HepG2 (cell line): ENCODE results near the gene RTP3. TPM values are rescaled to one million over a fixed set of nuclear protein-coding genes. Genes with fewer than 3 reads are reported as not detected.

Experiments
- ATAC-seq: fragments of 200-7000 bp; cut with Tn5 transposase; 3 replicates; pipeline ENCODE4 v1.9.1; 2020; ENCODE audit warnings: mild to moderate bottlenecking, moderate library complexity
- BruUV-seq: library from RNA; stranded (reverse); fragments of 400-500 nt; replicated peaks from 2 replicates; lab custom pipeline; 2021; lab: Mats Ljungman, UMichigan
- CTCF ChIA-PET: fragments of 300-600 bp; formaldehyde crosslinking; extraction: SDS; loops from one replicate; lab custom pipeline; 2021; ENCODE audit warnings: low total read pairs, inconsistent platforms, low intra/inter-chr PET ratio; lab: Yijun Ruan, JAX
- POLR2A ChIA-PET: fragments of 350-600 bp; sonication (Branson Sonifier 250); formaldehyde crosslinking; loops from one replicate; lab custom pipeline; 2020; ENCODE audit warnings: antibody characterized with exemption, inconsistent platforms; lab: Yijun Ruan, JAX
- DNase-seq: peaks from one replicate; pipeline ENCODE4 v3.0.0-alpha.2; 2015; ENCODE audit warnings: low spot score
- FAIRE-seq: peaks from 3 replicates; lab custom pipeline; 2011; peaks lifted over from hg19 to GRCh38; lab: Jason Lieb, UNC
- H2AFZ ChIP-seq: one replicate; pipeline ENCODE4 v1.6.1; 2011; ENCODE audit warnings: low read length, inconsistent platforms
- H3K27ac ChIP-seq: fragments of 300-600 bp; 3 replicates; pipeline ENCODE4 v1.8.0; 2011; ENCODE audit warnings: mixed run types, mild to moderate bottlenecking, mixed read lengths, low read length, inconsistent platforms; ENCODE audit not compliant: insufficient read depth; ENCODE audit errors: extremely low read length
- H3K27me3 ChIP-seq, 2 experiments: fragments of 200-600 bp in 1 of 2; 2 replicates in 1 of 2; 3 replicates in 1 of 2; pipeline versions ENCODE4 v1.6.0 to v1.8.0; 2011; ENCODE audit warnings: low read length in 2 of 2, mild to moderate bottlenecking in 2 of 2, moderate library complexity in 2 of 2, inconsistent platforms in 1 of 2; ENCODE audit not compliant: insufficient read depth in 2 of 2, control insufficient read depth in 1 of 2
- H3K36me3 ChIP-seq, 2 experiments: fragments of 200-600 bp in 1 of 2; replicated peaks in 1 of 2; 2 replicates in 1 of 2; 3 replicates in 1 of 2; pipeline versions ENCODE4 v1.5.1 to v1.8.0; 2011; ENCODE audit warnings: low read length in 2 of 2, inconsistent platforms in 1 of 2; ENCODE audit not compliant: insufficient read depth in 2 of 2, control insufficient read depth in 1 of 2
- H3K4me1 ChIP-seq: 2 replicates; pipeline ENCODE4 v1.5.1; 2012; ENCODE audit warnings: low read length, inconsistent platforms; ENCODE audit not compliant: insufficient read depth
- H3K4me2 ChIP-seq: 2 replicates; pipeline ENCODE4 v1.6.0; 2011; ENCODE audit warnings: low read depth, low read length, inconsistent platforms
- H3K4me3 ChIP-seq, 3 experiments: fragments of 200-600 bp in 1 of 3; sonication (generic), shearing (Covaris generic) in 1 of 3; replicated peaks in 1 of 3; 2 replicates each; pipeline ENCODE4 v1.5.1; 2011 to 2016; ENCODE audit warnings: low read length in 3 of 3, inconsistent platforms in 2 of 3, low read depth in 2 of 3, mild to moderate bottlenecking in 2 of 3, control low read depth in 1 of 3, mixed read lengths in 1 of 3; ENCODE audit not compliant: insufficient read depth in 1 of 3
- H3K79me2 ChIP-seq: one replicate; pipeline ENCODE4 v1.6.1; 2011; ENCODE audit warnings: low read length, inconsistent platforms; ENCODE audit not compliant: insufficient read depth
- H3K9ac ChIP-seq: 2 replicates; pipeline ENCODE4 v1.6.0; 2011; ENCODE audit warnings: mild to moderate bottlenecking, low read depth, low read length, inconsistent platforms; ENCODE audit not compliant: insufficient read depth
- H3K9me3 ChIP-seq: 2 replicates; pipeline ENCODE4 v1.5.1; 2012; ENCODE audit warnings: mild to moderate bottlenecking, low read length
- H4K20me1 ChIP-seq: 2 replicates; pipeline ENCODE4 v1.6.0; 2011; ENCODE audit warnings: inconsistent platforms, mild to moderate bottlenecking, low read length, moderate library complexity; ENCODE audit not compliant: insufficient read depth
- CBX1 ChIP-seq: IDR thresholded peaks from one replicate; pipeline ENCODE4 v1.6.1; 2016; ENCODE audit warnings: antibody characterized with exemption, low read depth
- GATAD1 ChIP-seq: IDR thresholded peaks from 2 replicates; pipeline ENCODE4 v1.6.1; 2016; ENCODE audit warnings: missing genetic modification reagents, missing compliant biosample characterization
- HDAC1 ChIP-seq: sonication (generic); formaldehyde crosslinking; IDR thresholded peaks from 2 replicates; pipeline ENCODE4 v1.5.1; 2020; ENCODE audit warnings: mild to moderate bottlenecking, missing genetic modification reagents
- HMG20B ChIP-seq: conservative IDR thresholded peaks from 2 replicates; pipeline ENCODE4 v1.6.1; 2016; ENCODE audit warnings: missing genetic modification reagents, missing compliant biosample characterization
- KDM2A ChIP-seq: sonication (generic); formaldehyde crosslinking; IDR thresholded peaks from 2 replicates; pipeline ENCODE4 v1.4.0; 2020; ENCODE audit warnings: low read depth, missing genetic modification reagents, borderline replicate concordance
- NR1H2 ChIP-seq: sonication (generic); formaldehyde crosslinking; IDR thresholded peaks from 2 replicates; pipeline ENCODE4 v1.8.1; 2022; ENCODE audit warnings: low read depth, missing genetic modification reagents, borderline replicate concordance
- WIZ ChIP-seq: sonication (generic); formaldehyde crosslinking; IDR thresholded peaks from 2 replicates; pipeline ENCODE4 v1.5.1; 2020; ENCODE audit warnings: mild to moderate bottlenecking, missing genetic modification reagents
- ZNF563 ChIP-seq: sonication (generic); formaldehyde crosslinking; IDR thresholded peaks from 2 replicates; pipeline ENCODE4 v1.8.0; 2022; ENCODE audit warnings: mild to moderate bottlenecking, moderate library complexity, missing genetic modification reagents
- ZNF761 ChIP-seq: sonication (generic); formaldehyde crosslinking; conservative IDR thresholded peaks from 2 replicates; pipeline ENCODE4 v1.4.0; 2020; ENCODE audit warnings: mild to moderate bottlenecking, missing genetic modification reagents
- WGBS: methylation state at CpG from one replicate; pipeline ENCODE4 v1.1.6; 2017; ENCODE audit warnings: low lambda C conversion rate; 5-methylcytosine and 5-hydroxymethylcytosine counted together
- in situ Hi-C: cut with HindIII; loops from 2 replicates; pipeline ENCODE4 v1.10.0; 2017; ENCODE audit warnings: low pct_unique_long_range_greater_than_20kb; ENCODE audit not compliant: extremely low pct_ligation_motif_present
- intact Hi-C: fragments of 100-400 bp; cut with micrococcal nuclease; formaldehyde crosslinking; loops from one replicate; pipeline ENCODE4 v1.10.0; 2022; ENCODE audit not compliant: unreplicated experiment
- polyA plus RNA-seq, 8 experiments: library from polyadenylated mRNA; depleted of rRNA in 3 of 8; stranded (reverse) in 7 of 8; unstranded in 1 of 8; fragments of >200 nt; fragmentation: Illumina TruSeq in 4 of 8; extraction: Trizol in 4 of 8; gene quantifications; 2 replicates each; pipeline versions ENCODE4 v1.2.1 to v1.2.3, GENCODE V29; 2011 to 2016; ENCODE audit warnings: low read depth in 4 of 8, missing spikeins in 1 of 8, mixed read lengths in 1 of 8; ENCODE audit not compliant: insufficient read depth in 1 of 8
- total RNA-seq, 5 experiments: library from RNA; depleted of rRNA; stranded (reverse); fragments of >200 nt; fragmentation: Illumina TruSeq; extraction: Trizol; gene quantifications; 2 replicates each; pipeline ENCODE4 v1.2.3, GENCODE V29; 2016; ENCODE audit warnings: low read depth in 1 of 5

The RTP3 gene
- total and polyA plus RNA-seq, 2 of the 13 experiments (the other 11 are each of a cell fraction or from before 2014, with no cell fraction given), result 0.09 TPM; not detected in 1

DNA sequence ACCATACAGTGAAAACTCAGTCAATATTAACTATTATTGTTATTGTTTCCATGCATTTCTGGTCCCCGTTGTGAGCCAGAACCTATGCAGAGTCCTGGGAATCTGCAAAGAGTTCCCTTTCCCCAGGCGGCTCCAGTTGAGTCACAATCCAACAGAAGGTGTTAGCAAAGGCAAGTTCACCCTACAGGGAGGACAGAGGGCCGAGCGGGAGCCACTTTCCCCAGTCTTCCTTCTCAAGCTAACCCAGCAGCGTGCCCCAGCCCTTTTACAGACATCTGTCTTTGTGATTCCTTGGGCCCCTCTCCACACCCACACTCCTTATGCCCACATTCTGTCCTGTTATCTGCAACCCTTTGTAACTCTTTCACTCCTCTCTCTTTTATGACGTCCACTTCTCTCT, 20.0 kb upstream of the RTP3 start:
- no peaks in the 10 kb centered on the region for H3K9me3 ChIP-seq
- no peaks in the 10 kb centered on the region for H3K79me2 ChIP-seq
- peaks cover 0 to 7% of the 10 kb centered on the region in 2 experiments; a peak in 1 of 5 replicates for H3K27me3 ChIP-seq
- POLR2A ChIA-PET, result no interaction called here
- intact Hi-C loops, result no loop called here
- no peak overlapping the region for H3K27ac ChIP-seq
- H3K4me3 ChIP-seq, result no peak overlapping the region
- ATAC-seq, result no peak
- no peak for DNase-seq
- no peak overlapping the region for H2AFZ ChIP-seq
- no peaks in the 10 kb centered on the region for H4K20me1 ChIP-seq
- CTCF ChIA-PET, result no interaction called here
- H3K4me1 ChIP-seq, result no peaks in the 10 kb centered on the region
- in situ Hi-C loops, result no loop called here
- no TSS peak for BruUV-seq
- no peak overlapping the region for H3K9ac ChIP-seq
- TF ChIP-seq CBX1, result no peak
- TF ChIP-seq GATAD1 (CRISPR knock-in tag), result no peak
- TF ChIP-seq NR1H2, result no peak
- TF ChIP-seq ZNF563, result no peak
- 14% methylated on average over 6 of the region's 6 CpGs for WGBS
- no peak overlapping the region for H3K4me2 ChIP-seq
- H3K36me3 ChIP-seq, result no peaks in the 10 kb centered on the region
- no peak for FAIRE-seq

GRCh38 chr3:46478341-46478740, 19.4 kb upstream of the RTP3 start:
- in situ Hi-C loops, result no loop called here

More at GRCh38 chr3:46478341-46478740, 19.4 kb upstream of the RTP3 start:
- CTCF ChIA-PET, result no interaction called here
- no peaks in the 10 kb centered on the region for H3K36me3 ChIP-seq
- H3K27me3 ChIP-seq, result peaks cover 0 to 3% of the 10 kb centered on the region in 2 experiments; a peak in 1 of 5 replicates
- H3K4me3 ChIP-seq, result no peak overlapping the region
- WGBS, result 27% methylated on average over 5 of the region's 5 CpGs
- H3K9ac ChIP-seq, result no peak overlapping the region
- no peak for DNase-seq
- FAIRE-seq, result no peak
- H3K9me3 ChIP-seq, result no peaks in the 10 kb centered on the region
- no peaks in the 10 kb centered on the region for H3K4me1 ChIP-seq
- POLR2A ChIA-PET, result no interaction called here
- no peak overlapping the region for H3K27ac ChIP-seq
- H4K20me1 ChIP-seq, result no peaks in the 10 kb centered on the region
- no peak for TF ChIP-seq WIZ
- no peak for TF ChIP-seq HDAC1 (CRISPR knock-in tag)
- no peak for TF ChIP-seq KDM2A (CRISPR knock-in tag)
- no peak for TF ChIP-seq HMG20B (CRISPR knock-in tag)
- TF ChIP-seq ZNF761 (CRISPR knock-in tag), result no peak
- no peak for ATAC-seq
- BruUV-seq, result no TSS peak
- no peak overlapping the region for H2AFZ ChIP-seq
- intact Hi-C loops, result no loop called here
- no peak overlapping the region for H3K4me2 ChIP-seq
- no peaks in the 10 kb centered on the region for H3K79me2 ChIP-seq
